A375 (cell line): ENCODE measurements around the gene ROS1. TPM values are rescaled to one million over a fixed set of nuclear protein-coding genes. Genes with fewer than 3 reads are reported as not detected.

Experiments
- small RNA-seq: library from RNA; depleted of rRNA; stranded (forward); fragments of <200 nt; gene quantifications from one replicate; pipeline ENCODE3, GENCODE V24; 2014
- total RNA-seq: library from RNA; depleted of rRNA; stranded (reverse); fragments of >200 nt; shearing (Covaris generic); gene quantifications from 2 replicates; pipeline ENCODE4 v1.2.3, GENCODE V29; 2014; rRNA removed

Gene ROS1
- total RNA-seq, result 0.23 and 0.29 TPM in 2 replicates

DNA sequence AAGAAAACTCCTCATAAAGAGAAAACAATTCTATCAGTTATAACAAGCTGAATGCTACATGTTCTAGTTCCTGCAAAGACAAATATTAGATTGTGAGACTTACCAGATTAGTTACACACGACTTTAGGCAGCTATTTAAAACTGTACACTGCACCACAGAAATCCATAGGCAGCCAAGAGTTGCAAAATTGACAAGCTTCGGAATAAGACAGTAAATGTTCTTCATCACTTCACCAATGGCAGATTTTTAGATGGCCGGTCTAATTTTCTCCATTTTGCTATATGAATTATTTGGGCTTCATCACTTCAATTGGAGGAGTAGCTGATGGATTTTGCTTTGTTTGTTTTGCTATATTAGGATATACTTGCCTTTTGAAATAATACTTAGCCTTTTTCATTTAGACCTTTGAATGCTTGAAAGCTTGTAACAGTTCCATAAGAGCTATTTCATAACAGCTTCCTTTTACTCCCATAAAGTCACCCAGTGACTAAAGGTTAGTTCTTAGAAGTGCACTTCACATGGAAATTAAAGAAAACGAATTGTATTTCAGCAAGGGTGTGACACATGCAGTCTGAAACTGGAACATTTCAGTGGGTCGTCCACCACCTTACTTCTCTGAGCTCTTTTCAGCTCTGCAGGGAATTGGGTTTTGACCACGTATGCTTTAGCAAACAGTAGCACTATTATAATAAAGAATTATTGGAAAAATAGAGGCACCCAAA is at the start of gene ROS1:
TSS of gene ROS1 (minus strand) at position 512 of the 723 bp plus-strand sequence. CDS start at position 226, 286 bp downstream.

DNA sequence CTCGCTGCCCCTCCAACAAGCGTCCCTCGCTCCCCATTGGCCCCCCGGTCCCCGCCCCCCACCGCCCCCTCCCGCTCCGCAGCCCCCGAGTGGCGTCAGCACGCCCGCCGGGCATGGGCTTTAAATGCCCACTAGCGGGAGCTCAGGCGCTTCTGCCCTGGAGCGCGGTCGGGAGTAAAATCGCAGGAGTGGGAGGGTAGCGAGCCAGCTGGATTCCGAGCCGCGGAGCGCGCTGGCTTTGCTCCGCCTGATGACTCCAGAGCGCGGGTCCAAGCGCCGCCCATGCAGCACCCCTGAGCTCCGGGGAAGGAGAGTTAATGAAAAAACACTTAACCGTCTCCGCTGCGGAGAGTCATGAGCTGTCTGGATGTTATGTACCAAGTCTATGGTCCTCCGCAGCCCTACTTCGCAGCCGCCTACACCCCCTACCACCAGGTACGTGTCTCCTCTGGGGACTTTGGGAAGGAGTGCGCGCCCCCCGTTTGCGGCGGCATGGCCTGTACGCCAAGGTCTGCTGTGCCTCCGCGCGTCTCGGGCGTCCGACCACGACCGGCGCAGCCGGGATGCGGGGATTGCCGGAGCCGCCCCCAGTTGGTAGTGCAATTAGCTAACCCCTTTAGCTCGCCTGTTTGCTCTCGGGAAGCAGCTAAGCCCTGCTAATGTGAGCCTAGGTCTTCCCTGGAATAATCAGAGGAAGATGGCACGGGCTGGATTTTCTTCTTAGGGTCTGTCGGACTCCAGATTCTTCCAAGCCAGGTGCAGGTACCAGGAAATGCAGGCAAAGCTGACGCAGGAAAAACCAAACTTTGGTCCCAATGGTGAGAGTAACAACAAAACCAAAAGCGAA is 160.1 kb downstream of the ROS1 start, which contains the start of gene VGLL2:
TSS of gene VGLL2 (plus strand) at position 149 of the 847 bp plus-strand sequence. CDS start at position 355, 206 bp downstream.

Small RNA genes lying within 50 kb of the gene (small RNA-seq; reads per million reads assigned to genes)
- gene RN7SKP18 (not detected), gene RNU6-253P (not detected)

Other genes starting within 250 kb of the ROS1 start
- gene VGLL2, start 160.4 kb downstream of the ROS1 start, total RNA-seq, result 0.58 and 0.94 TPM in 2 replicates
- 12.4 and 22.0 TPM in 2 replicates for gene DCBLD1, start 56.7 kb upstream of the ROS1 start, total RNA-seq
- gene GOPC, start 176.6 kb upstream of the ROS1 start, total RNA-seq, result 13.4 and 14.8 TPM in 2 replicates
- gene NUS1, start 249.5 kb upstream of the ROS1 start, total RNA-seq, result 7.2 and 8.1 TPM in 2 replicates